GM21515 (cell line): ENCODE measurements around the gene WDR5.

Source experiments
- ATAC-seq: cut with Tn5 transposase; IDR thresholded peaks from one replicate; pipeline ENCODE4 v1.9.1; 2021; ENCODE audit not compliant: unreplicated experiment

Gene WDR5

GRCh38 chr9:134205672-134206310 lies 69.9 kb downstream of the WDR5 start:
- ATAC-seq, result no peak

- no peak for ATAC-seq
These were observed 70.7 kb downstream of the WDR5 start for GRCh38 chr9:134206311-134207300.

DNA sequence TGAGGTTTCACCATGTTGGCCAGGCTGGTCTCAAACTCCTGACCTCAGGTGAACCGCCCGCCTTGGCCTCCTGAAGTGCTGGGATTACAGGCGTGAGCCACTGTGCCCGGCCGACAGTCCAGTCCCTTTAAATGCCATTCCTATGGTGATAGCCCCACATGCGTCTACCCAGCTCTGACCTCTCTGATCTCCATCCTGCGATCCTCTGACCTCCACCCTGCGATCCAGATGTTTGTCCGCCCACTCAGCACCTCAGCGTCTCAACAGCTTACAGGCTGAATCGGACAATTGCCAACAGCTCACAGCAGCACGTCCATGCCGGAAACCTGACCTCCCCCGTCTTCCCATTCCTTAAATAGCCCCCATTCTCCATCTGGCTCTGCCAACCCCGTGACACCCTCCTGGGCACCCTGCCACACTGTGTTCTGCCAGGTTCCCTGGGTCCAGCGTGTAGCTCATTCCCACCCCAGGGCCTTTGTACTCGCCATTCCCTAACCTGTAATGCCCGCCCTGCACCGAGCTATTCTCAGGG lies 72.5 kb downstream of the WDR5 start:
- no peak for ATAC-seq

DNA sequence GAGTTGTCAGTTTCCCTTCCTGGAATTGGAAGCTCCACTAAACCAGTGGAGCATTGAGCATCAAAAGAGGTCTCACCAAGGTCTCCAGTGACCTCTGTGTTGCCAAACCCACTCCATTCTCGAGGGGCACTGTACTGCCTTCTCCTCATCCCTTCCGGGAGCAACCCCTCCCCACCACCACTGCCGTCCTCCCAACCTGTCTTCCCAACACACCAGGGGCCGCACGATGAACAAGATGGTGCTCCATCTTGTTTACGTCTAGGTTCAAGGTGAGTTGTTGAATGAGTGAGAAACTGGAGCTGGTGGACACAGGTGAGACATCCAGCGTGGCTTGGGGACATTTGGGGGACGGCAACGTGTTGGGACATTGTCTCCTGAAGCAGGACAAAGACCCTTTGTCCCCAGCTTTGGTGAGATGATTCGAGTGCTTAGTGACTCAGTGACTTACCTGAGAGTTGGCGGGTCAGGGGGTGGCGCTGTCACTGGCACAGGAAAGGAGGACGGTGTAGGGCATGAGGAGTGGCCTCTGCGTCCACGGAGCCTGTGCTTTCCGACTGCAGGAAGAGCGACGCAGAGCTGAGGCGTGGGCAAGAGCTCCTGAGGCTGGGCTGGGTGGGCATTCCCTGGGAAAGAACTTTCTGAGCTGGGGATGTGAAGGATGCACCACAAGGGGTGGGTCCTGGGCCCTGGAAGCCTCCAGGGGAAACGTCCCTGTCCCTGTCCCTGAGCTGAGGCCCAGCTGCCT lies 73.3 kb downstream of the WDR5 start:
- no peak for ATAC-seq
